GM13977 (cell line): ENCODE results near the gene TRMU.

Experiments
- DNase-seq: peaks from one replicate; pipeline ENCODE4 v3.0.0; 2012; ENCODE audit warnings: low spot score
- CTCF ChIP-seq: IDR thresholded peaks from 2 replicates; pipeline ENCODE4 v1.5.1; 2012; ENCODE audit warnings: mild to moderate bottlenecking, control low read depth; ENCODE audit not compliant: insufficient read depth; ENCODE audit errors: extremely low read depth, missing control alignments
- in situ Hi-C: fragments of 300-500 bp; cut with MboI; formaldehyde crosslinking; loops from one replicate; pipeline ENCODE4 v1.12.0; 2022; ENCODE audit warnings: low sequenced_read_pairs, low pct_unique_long_range_greater_than_20kb, mixed read lengths, inconsistent platforms; ENCODE audit not compliant: unreplicated experiment

The TRMU gene

DNA sequence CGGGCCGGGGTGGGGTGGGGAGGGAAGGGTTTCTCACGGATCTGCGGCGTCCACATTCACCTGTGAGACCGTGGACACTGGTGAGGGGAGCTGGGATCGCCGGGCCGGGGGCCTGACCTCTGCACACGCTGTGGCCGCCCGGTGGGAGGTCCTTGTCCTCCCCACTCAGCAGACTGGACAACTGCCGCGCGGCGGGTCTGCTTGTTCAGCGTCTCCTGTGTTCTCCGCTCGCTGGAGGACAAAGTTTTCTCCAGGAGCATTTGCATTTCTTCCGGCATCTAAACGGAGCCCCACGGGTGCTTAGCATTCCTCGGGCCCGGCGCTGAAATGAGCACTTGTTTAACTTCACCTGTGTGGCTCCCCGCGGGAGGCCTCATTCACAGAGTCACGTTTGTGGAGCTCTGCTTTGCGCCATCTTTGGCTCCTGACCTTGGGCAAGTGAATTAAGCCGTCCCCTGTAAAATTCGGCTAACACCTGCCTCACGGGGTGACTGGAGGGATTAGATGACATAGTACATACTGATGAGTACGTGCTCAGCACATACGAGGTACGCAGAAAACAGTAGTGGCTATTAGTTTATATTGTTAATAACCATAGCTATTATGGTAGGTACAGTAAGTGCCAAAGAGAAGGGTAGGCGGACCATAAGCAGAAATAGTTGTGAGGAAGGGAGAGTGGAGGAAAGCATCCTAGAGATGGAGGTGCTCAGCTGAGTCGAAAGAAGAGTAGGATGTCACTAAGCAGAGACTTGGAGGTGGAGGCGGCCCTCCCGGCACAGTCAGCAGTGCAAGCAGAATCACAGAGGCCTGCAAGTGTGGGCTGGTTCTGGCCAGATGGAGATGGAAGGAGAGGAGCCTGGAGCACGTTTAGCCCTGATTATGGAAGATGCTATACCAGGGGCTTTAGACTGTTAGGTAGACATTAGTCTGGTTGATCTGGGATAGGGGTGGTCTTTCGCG lies 885 bp downstream of the TRMU start:
- TF ChIP-seq CTCF = no peak
- in situ Hi-C loops = no loop called here
- no peak for DNase-seq

DNA sequence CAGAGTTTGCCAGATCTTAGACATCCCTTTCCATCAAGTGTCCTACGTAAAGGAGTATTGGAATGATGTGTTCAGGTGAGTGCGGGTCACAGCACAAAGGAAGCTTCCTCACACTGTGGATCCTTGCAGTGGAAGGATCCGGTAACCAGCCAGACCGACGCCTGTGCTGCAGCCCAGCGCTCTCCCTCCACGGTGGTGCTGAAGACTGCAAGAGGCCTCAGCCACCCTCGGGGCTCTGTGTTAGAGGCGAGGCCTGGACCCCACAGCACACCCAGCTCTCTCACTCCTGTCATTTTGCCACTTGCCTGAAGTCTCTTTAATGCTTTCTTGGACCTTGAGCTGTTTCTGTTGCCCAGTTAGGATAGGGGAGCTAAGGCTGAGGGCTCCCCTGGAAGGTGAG lies 2.4 kb downstream of the TRMU start:
- in situ Hi-C loops = no loop called here
- no peak for DNase-seq
- no peak for TF ChIP-seq CTCF

DNA sequence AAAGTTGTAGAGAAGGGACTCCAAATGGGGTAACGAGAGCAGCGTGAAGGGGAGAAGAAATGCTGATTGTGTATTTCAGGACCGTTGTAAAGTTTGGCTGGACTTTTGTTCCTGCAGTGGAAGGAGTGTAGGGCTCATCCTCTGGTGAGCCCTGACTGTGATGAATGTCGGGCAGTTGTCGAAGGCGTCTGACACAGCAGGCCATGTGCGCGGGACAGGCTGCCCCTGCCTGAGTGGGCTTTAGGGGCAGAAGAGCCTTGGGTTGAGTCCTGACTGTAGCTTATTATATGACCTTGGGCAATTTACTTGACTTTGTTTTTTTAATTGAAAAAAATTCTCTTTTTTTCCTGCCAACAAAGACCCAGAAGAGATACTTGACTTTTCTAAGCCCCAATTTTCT lies 3.1 kb downstream of the TRMU start:
- in situ Hi-C loops = no loop called here

DNA sequence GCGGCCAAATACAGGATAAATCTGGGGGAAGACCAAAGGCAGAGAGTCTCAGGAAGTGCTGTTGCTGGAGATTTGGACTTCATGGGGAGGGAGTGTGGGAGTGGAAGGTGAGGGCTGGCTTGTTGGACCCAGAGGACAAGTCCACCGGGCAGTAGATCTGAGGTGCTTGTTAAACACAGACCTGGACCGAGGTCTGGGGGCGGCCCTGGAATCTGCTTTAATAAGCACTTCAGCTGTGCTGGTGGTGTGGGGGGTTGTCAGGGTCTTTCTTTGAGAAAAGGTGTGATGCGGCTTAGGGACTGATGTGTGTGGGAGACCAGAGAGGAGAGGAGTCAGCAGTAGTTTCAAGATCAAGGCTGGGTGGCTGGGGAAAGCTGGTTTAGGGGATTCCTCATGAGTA lies 4.4 kb downstream of the TRMU start:
- DNase-seq = no peak
- TF ChIP-seq CTCF = no peak
- in situ Hi-C loops = no loop called here

More for the DNA sequence above, 3.1 kb downstream of the TRMU start:
- TF ChIP-seq CTCF = no peak
- no peak for DNase-seq

DNA sequence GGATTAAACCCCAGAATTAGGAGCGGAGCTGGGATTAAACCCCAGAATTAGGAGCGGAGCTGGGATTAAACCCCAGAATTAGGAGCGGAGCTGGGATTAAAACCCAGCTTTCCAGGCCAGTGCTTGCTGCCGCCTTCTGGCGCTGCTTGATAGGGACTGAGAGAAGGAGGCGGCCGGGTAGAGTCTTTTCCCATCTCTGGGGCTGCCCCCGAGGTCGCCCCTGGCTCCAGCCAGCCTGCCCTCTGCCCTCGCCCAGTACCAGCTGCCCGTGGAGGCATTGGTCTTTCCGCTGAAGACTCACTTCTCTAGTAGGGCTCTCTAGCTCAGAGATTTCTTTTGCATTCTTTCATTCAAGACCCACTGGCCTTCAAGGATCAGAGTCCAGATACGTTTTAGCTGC lies 5.2 kb downstream of the TRMU start:
- no peak for DNase-seq
- no peak for TF ChIP-seq CTCF
- in situ Hi-C loops = no loop called here

DNA sequence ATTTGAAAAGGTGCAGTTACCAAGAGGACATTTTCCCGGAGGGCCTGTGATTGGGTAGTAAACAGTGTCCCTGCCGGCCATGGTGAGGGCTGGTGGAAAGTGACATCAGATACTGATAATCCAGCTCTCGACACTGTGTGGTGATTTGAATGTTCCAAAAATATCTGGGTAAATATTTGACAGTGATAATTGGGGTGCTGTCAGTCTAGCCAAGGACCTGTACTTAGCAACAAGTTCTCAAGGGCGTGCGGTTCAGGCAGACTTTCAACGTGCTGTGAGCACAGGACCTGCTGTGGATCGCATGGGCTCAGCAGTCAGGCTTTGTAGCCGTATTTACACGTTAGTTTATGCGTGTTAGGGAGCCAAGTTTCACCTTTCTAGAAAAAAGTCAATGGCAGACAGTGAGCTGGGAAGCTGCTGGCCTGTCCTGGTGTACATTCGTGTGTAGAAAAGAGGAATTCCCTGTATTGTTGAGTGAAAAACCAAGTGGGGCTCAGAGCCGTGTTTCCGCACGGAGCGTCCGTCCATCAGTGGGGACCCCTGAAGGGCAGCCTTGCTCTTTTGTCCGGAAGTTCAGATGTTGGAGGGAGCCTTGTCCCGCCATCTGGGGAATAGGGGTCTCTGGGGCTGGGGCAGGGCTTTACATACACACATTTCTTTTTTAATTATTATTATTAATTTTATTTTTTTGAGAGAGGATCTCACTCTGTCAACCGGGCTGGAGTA lies 11.3 kb downstream of the TRMU start:
- in situ Hi-C loops = no loop called here
- no peak for TF ChIP-seq CTCF
- no peak for DNase-seq
